HepG2 (cell line): Measurements from ENCODE around the gene NUDT13. TPM values are rescaled to one million over a fixed set of nuclear protein-coding genes. Genes with fewer than 3 reads are reported as not detected.

Experiments
- HNF4G ChIP-seq, 2 experiments: sonication (generic) in 1 of 2; formaldehyde crosslinking in 1 of 2; IDR thresholded peaks; 2 replicates each; pipeline versions ENCODE4 v1.4.0 to v1.6.1; 2011 to 2020; ENCODE audit warnings: borderline replicate concordance in 2 of 2, low read depth in 2 of 2, mild to moderate bottlenecking in 2 of 2, low read length in 1 of 2, missing genetic modification reagents in 1 of 2, moderate library complexity in 1 of 2
- KDM2A ChIP-seq: sonication (generic); formaldehyde crosslinking; IDR thresholded peaks from 2 replicates; pipeline ENCODE4 v1.4.0; 2020; ENCODE audit warnings: low read depth, missing genetic modification reagents, borderline replicate concordance
- KDM5B ChIP-seq: sonication (generic); formaldehyde crosslinking; IDR thresholded peaks from 2 replicates; pipeline ENCODE4 v1.4.0; 2020; ENCODE audit warnings: missing genetic modification reagents, mild to moderate bottlenecking, borderline replicate concordance
- MTF1 ChIP-seq: sonication (generic); formaldehyde crosslinking; IDR thresholded peaks from 2 replicates; pipeline ENCODE4 v1.5.0; 2020; ENCODE audit warnings: missing genetic modification reagents
- RARG ChIP-seq: sonication (generic); formaldehyde crosslinking; IDR thresholded peaks from 2 replicates; pipeline ENCODE4 v1.4.0; 2020; ENCODE audit warnings: low read depth, mild to moderate bottlenecking, missing genetic modification reagents
- RELA ChIP-seq: sonication (generic); formaldehyde crosslinking; IDR thresholded peaks from 2 replicates; pipeline ENCODE4 v1.4.0; 2020; ENCODE audit warnings: missing genetic modification reagents
- SRY ChIP-seq: sonication (generic); formaldehyde crosslinking; IDR thresholded peaks from 2 replicates; pipeline ENCODE4 v1.8.0; 2022; ENCODE audit warnings: mild to moderate bottlenecking, missing genetic modification reagents
- STAG1 ChIP-seq: sonication (generic); formaldehyde crosslinking; IDR thresholded peaks from 2 replicates; pipeline ENCODE4 v1.4.0; 2020; ENCODE audit warnings: missing genetic modification reagents
- ZFP36L2 ChIP-seq: sonication (generic); formaldehyde crosslinking; IDR thresholded peaks from 2 replicates; pipeline ENCODE4 v1.4.0; 2020; ENCODE audit warnings: missing genetic modification reagents
- ZNF136 ChIP-seq: sonication (generic); formaldehyde crosslinking; IDR thresholded peaks from 2 replicates; pipeline ENCODE4 v1.8.1; 2022; ENCODE audit warnings: low read depth, mild to moderate bottlenecking, moderate library complexity, missing genetic modification reagents
- ZNF251 ChIP-seq: sonication (generic); formaldehyde crosslinking; IDR thresholded peaks from 2 replicates; pipeline ENCODE4 v1.9.0; 2021; ENCODE audit warnings: mild to moderate bottlenecking, missing genetic modification reagents
- ZNF496 ChIP-seq: sonication (generic); formaldehyde crosslinking; IDR thresholded peaks from 2 replicates; pipeline ENCODE4 v1.8.1; 2023; ENCODE audit warnings: mild to moderate bottlenecking, moderate library complexity, missing genetic modification reagents; ENCODE audit not compliant: insufficient replicate concordance
- ZNF546 ChIP-seq: sonication (generic); formaldehyde crosslinking; conservative IDR thresholded peaks from 2 replicates; pipeline ENCODE4 v1.8.1; 2023; ENCODE audit warnings: mild to moderate bottlenecking, missing genetic modification reagents
- ZNF605 ChIP-seq: sonication (generic); formaldehyde crosslinking; IDR thresholded peaks from 2 replicates; pipeline ENCODE4 v1.8.0; 2022; ENCODE audit warnings: mild to moderate bottlenecking, missing genetic modification reagents
- ZNF747 ChIP-seq: sonication (generic); formaldehyde crosslinking; IDR thresholded peaks from 2 replicates; pipeline ENCODE4 v1.8.1; 2023; ENCODE audit warnings: missing genetic modification reagents, mild to moderate bottlenecking, borderline replicate concordance
- polyA plus RNA-seq, 8 experiments: library from polyadenylated mRNA; depleted of rRNA in 3 of 8; stranded (reverse) in 7 of 8; unstranded in 1 of 8; fragments of >200 nt; fragmentation: Illumina TruSeq in 4 of 8; extraction: Trizol in 4 of 8; gene quantifications; 2 replicates each; pipeline versions ENCODE4 v1.2.1 to v1.2.3, GENCODE V29; 2011 to 2016; ENCODE audit warnings: low read depth in 4 of 8, missing spikeins in 1 of 8, mixed read lengths in 1 of 8; ENCODE audit not compliant: insufficient read depth in 1 of 8
- total RNA-seq, 5 experiments: library from RNA; depleted of rRNA; stranded (reverse); fragments of >200 nt; fragmentation: Illumina TruSeq; extraction: Trizol; gene quantifications; 2 replicates each; pipeline ENCODE4 v1.2.3, GENCODE V29; 2016; ENCODE audit warnings: low read depth in 1 of 5
- TF ChIP-seq, protein P1 (sequence below): sonication (generic); formaldehyde crosslinking; IDR thresholded peaks from 2 replicates; pipeline ENCODE4 v1.4.0; 2020; ENCODE audit warnings: missing genetic modification reagents
- TF ChIP-seq, protein P2 (sequence below): sonication (generic); formaldehyde crosslinking; IDR thresholded peaks from 2 replicates; pipeline ENCODE4 v1.4.0; 2020; ENCODE audit warnings: mild to moderate bottlenecking, missing genetic modification reagents
- TF ChIP-seq, protein P3 (sequence below): sonication (generic); formaldehyde crosslinking; IDR thresholded peaks from one replicate; pipeline ENCODE4 v1.5.1; 2020; ENCODE audit warnings: mild to moderate bottlenecking, missing genetic modification reagents; ENCODE audit errors: not compliant biosample characterization

The NUDT13 gene
- total and polyA plus RNA-seq, 2 of the 13 experiments (the other 11 are each of a cell fraction or from before 2014, with no cell fraction given) = 4.2 to 6.5 TPM

DNA sequence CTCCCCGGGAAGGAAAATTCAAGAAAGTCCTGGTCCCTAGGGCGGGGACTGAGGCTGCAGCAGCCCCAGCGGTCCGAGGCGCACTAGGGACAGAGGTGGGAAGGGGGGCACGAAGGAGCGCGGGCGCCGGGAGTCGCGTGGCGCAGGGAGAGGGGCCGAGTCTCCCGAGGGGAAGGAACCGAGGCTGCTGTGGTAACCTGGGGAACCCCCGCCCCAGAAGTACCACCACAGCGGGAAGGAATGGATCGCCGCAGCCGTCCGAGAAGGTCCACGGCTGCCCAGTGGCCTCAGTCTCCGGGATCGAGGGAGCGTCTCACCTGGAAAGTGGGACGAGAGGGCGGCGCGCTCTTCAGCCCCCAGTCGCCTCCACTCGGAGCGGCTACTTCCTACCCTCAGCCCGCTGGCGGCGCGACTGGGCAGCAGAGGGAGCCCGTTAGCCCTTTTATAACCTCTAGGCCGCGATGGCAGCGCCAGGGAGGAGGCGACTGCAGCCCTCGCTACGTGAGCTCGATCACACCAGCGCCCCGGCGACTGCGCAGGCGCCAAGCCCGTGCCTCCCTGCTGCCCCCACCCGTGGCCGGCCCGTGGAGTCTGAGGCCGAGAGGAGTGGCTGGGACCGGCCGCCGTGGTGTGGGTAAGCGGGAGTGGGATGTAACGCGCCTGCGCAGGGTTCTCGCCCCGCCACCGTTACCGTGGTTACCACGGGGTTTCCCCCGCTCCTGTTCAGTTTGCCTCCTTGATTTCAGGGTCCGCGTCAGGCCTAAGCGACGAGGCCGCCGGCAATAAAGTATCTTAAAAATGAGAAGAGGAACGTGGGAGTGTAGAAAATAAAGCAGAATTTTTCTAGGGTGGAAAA lies 13.6 kb upstream of the NUDT13 start, which contains the start of gene P4HA1 (continued):
- TF ChIP-seq MTF1 (CRISPR knock-in tag) (no peak), HNF4G (IDR thresholded peaks at IDR 0.05; ENCODE audit: borderline replicate concordance, low read depth, low read length) (no peak), HNF4G (CRISPR knock-in tag; IDR thresholded peaks at IDR 0.05; ENCODE audit: borderline replicate concordance, low read depth) (0 out of 2 replicates have a peak, but pooled peaks have one; percentile 63), KDM2A (CRISPR knock-in tag) (peak; percentile 99), ZNF546 (no peak), ZNF496 (CRISPR knock-in tag) (no peak), SRY (CRISPR knock-in tag) (peak; percentile 89), ZNF136 (peak; percentile 73; the same call in 1 of the 2 replicates), STAG1 (peak; percentile 72), KDM5B (CRISPR knock-in tag) (peak; percentile 86; the same call in 1 of the 2 replicates), ZFP36L2 (CRISPR knock-in tag) (0 out of 2 replicates have a peak, but pooled peaks have one; percentile 31), RARG (CRISPR knock-in tag) (no peak), ZNF251 (CRISPR knock-in tag) (no peak), ZNF605 (peak; percentile 90; the same call in 1 of the 2 replicates), ZNF747 (CRISPR knock-in tag) (peak; percentile 88), RELA (CRISPR knock-in tag) (peak; percentile 74)
- TF ChIP-seq, protein P1, sequence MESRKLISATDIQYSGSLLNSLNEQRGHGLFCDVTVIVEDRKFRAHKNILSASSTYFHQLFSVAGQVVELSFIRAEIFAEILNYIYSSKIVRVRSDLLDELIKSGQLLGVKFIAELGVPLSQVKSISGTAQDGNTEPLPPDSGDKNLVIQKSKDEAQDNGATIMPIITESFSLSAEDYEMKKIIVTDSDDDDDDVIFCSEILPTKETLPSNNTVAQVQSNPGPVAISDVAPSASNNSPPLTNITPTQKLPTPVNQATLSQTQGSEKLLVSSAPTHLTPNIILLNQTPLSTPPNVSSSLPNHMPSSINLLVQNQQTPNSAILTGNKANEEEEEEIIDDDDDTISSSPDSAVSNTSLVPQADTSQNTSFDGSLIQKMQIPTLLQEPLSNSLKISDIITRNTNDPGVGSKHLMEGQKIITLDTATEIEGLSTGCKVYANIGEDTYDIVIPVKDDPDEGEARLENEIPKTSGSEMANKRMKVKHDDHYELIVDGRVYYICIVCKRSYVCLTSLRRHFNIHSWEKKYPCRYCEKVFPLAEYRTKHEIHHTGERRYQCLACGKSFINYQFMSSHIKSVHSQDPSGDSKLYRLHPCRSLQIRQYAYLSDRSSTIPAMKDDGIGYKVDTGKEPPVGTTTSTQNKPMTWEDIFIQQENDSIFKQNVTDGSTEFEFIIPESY (CRISPR knock-in tag) = no peak; the same call in 1 of the 2 replicates
- TF ChIP-seq, protein P2, sequence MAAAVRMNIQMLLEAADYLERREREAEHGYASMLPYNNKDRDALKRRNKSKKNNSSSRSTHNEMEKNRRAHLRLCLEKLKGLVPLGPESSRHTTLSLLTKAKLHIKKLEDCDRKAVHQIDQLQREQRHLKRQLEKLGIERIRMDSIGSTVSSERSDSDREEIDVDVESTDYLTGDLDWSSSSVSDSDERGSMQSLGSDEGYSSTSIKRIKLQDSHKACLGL (CRISPR knock-in tag) = peak; percentile 82
- TF ChIP-seq, protein P3, sequence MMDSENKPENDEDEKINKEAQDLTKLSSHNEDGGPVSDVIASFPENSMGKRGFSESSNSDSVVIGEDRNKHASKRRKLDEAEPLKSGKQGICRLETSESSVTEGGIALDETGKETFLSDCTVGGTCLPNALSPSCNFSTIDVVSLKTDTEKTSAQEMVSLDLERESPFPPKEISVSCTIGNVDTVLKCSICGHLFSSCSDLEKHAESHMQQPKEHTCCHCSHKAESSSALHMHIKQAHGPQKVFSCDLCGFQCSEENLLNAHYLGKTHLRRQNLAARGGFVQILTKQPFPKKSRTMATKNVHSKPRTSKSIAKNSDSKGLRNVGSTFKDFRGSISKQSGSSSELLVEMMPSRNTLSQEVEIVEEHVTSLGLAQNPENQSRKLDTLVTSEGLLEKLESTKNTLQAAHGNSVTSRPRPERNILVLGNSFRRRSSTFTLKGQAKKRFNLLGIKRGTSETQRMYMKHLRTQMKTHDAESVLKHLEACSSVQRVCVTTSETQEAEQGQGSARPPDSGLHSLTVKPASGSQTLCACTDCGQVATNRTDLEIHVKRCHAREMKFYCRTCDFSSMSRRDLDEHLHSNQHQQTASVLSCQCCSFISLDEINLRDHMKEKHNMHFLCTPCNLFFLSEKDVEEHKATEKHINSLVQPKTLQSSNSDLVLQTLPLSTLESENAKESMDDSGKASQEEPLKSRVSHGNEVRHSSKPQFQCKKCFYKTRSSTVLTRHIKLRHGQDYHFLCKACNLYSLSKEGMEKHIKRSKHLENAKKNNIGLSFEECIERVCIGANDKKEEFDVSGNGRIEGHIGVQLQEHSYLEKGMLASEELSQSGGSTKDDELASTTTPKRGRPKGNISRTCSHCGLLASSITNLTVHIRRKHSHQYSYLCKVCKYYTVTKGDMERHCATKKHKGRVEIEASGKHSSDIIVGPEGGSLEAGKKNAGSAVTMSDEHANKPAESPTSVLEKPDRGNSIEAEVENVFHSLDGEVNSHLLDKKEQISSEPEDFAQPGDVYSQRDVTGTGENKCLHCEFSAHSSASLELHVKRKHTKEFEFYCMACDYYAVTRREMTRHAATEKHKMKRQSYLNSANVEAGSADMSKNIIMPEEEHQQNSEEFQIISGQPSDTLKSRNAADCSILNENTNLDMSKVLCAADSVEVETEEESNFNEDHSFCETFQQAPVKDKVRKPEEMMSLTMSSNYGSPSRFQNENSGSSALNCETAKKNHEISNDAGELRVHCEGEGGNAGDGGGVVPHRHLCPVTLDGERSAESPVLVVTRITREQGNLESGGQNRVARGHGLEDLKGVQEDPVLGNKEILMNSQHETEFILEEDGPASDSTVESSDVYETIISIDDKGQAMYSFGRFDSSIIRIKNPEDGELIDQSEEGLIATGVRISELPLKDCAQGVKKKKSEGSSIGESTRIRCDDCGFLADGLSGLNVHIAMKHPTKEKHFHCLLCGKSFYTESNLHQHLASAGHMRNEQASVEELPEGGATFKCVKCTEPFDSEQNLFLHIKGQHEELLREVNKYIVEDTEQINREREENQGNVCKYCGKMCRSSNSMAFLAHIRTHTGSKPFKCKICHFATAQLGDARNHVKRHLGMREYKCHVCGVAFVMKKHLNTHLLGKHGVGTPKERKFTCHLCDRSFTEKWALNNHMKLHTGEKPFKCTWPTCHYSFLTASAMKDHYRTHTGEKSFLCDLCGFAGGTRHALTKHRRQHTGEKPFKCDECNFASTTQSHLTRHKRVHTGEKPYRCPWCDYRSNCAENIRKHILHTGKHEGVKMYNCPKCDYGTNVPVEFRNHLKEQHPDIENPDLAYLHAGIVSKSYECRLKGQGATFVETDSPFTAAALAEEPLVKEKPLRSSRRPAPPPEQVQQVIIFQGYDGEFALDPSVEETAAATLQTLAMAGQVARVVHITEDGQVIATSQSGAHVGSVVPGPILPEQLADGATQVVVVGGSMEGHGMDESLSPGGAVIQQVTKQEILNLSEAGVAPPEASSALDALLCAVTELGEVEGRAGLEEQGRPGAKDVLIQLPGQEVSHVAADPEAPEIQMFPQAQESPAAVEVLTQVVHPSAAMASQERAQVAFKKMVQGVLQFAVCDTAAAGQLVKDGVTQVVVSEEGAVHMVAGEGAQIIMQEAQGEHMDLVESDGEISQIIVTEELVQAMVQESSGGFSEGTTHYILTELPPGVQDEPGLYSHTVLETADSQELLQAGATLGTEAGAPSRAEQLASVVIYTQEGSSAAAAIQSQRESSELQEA (CRISPR knock-in tag) = peak; percentile 98
